Panc1 (cell line): Measurements from ENCODE around the gene EGFR.
"Not testable (repeated sequence)": the region's sequence is repeated elsewhere in the genome, so short reads cannot be mapped to it uniquely, and the experiment has no call there.

Experiments
- SIN3A ChIP-seq: IDR thresholded peaks from 2 replicates; pipeline ENCODE4 v1.6.1; 2012; ENCODE audit warnings: low read depth, mild to moderate bottlenecking, low read length, moderate library complexity, borderline replicate concordance; ENCODE audit not compliant: insufficient read depth
- TCF7L2 ChIP-seq: IDR thresholded peaks from 2 replicates; pipeline ENCODE4 v1.6.1; 2011; ENCODE audit warnings: mild to moderate bottlenecking, low read depth, low read length, inconsistent platforms
- TF ChIP-seq, protein P1 (sequence below): fragments of 450-650 bp; IDR thresholded peaks from 2 replicates; pipeline ENCODE4 v1.5.1; 2017; ENCODE audit warnings: mild to moderate bottlenecking

DNA sequence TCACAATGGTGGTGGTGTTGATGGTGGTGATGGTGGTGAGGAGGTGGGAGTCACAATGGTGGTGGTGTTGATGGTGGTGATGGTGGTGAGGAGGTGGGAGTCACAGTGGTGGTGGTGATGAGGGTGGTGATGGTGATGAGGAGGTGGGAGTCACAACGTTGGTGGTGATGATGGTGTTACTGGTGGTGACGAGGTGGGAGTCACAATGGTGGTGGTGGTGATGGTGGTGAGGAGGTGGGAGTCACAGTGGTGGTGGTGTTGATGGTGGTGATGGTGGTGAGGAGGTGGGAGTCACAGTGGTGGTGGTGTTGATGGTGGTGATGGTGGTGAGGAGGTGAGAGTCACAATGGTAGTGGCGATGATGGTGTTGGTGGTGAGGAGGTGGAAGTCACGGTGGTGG, 148.5 kb downstream of the EGFR start:
- TF ChIP-seq, protein P1, sequence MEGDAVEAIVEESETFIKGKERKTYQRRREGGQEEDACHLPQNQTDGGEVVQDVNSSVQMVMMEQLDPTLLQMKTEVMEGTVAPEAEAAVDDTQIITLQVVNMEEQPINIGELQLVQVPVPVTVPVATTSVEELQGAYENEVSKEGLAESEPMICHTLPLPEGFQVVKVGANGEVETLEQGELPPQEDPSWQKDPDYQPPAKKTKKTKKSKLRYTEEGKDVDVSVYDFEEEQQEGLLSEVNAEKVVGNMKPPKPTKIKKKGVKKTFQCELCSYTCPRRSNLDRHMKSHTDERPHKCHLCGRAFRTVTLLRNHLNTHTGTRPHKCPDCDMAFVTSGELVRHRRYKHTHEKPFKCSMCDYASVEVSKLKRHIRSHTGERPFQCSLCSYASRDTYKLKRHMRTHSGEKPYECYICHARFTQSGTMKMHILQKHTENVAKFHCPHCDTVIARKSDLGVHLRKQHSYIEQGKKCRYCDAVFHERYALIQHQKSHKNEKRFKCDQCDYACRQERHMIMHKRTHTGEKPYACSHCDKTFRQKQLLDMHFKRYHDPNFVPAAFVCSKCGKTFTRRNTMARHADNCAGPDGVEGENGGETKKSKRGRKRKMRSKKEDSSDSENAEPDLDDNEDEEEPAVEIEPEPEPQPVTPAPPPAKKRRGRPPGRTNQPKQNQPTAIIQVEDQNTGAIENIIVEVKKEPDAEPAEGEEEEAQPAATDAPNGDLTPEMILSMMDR, result not testable (repeated sequence)
- TF ChIP-seq TCF7L2, SIN3A: not testable (repeated sequence)
